Measurements from ENCODE around the gene CTRL.
A peak's percentile ranks its signal among the peaks of the same experiment; 100 is the strongest.

Gene CTRL

DNA sequence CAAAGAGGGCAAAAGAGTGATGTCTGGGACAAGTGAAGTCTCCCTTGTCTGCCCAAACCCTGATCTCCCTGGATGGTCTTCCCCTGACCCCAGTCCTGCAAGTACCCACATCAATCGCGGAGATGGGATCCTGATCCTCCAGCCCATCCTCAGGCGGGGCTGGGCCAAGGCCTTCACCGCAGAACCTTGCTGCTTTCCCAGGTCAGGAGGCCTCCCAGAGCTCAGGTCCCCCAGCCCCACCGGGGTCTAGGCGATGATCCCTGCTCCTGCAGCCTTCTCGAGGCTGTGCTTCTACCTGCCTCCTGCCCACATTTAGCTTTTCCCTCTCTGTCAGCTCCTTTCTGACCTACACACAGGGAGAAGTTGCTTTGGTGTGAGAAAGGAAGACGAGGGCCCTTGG is 30.5 kb upstream of the CTRL start:
- no peak for DNase-seq

DNA sequence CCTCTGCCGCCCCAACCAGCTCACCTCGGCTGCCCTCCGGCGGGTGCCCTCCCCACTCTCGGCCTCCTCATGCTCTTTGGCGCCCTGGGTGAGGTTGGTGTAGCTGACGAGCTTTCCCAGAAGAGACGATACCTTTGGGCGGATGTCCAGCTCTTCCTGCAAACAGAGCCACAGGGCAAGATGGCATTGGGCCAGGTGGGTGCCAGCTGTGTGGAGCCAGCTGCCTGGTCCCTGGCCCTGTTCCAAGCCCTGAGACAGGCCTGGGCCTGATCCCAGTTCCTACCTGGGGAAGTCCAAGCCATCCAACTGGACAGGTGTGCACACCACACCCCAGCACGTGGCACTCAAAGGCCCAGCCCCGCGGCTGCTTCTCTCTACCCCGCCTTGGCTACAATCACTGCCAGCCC is 29.9 kb upstream of the CTRL start:
- DNase-seq: no peak

DNA sequence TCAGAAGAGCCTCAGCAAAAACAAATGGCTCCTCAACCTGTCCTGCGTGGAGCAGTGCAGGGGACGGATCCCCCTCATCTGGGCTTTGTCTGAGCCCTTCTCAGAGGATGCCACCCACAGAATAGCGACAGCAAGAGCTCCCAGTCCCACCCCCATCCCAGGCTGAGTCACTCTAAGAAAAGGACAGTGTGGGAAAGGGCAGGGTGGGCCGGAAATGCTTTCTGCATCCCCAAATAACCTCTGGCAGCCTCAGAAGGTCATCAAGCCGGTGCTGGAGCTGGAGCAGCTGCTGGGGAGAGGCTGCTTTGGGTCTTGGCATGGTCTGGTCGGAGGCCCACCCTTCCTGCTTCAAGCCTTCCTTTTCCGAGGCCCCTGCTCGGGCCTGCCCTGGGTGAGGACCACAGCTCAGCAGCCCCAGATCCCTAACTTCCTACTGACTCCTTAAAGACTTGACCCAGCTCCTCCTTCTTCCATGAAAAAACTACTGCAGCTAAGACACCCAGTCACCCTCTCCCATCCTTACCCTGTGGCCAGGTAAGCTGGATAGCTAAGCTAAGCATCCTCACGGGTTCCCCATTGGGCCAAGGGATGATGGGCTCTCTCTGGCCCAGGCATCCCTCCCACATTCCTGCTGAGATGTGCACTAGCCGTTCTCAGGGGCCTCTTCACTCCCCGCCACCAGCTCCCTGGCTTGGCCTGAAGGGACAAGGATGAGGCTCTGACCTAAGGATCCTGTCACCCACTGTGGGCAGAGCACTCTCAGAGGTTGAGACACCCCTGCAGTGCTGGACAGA is 28.1 kb upstream of the CTRL start:
- no peak for DNase-seq

DNA sequence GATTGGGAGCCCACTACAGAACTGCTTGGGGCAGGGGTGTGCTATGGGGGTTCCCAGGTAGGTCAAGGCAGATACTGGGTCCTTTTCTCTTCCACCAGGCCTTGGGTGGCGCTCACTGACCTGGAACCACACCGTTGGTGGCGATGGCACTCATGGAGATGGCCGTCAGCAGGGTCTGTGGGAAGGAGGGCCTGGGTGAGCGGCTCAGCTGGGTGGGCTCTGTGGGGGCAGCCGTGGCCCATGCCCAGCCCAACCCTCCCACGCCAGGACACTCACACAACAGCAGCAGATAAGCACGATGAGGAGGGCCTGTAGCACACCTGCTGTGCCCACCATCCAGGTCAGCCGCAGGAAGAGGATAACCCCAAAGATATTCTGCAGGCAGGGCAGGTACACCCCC is 26.0 kb upstream of the CTRL start:
- no peak for DNase-seq

DNA sequence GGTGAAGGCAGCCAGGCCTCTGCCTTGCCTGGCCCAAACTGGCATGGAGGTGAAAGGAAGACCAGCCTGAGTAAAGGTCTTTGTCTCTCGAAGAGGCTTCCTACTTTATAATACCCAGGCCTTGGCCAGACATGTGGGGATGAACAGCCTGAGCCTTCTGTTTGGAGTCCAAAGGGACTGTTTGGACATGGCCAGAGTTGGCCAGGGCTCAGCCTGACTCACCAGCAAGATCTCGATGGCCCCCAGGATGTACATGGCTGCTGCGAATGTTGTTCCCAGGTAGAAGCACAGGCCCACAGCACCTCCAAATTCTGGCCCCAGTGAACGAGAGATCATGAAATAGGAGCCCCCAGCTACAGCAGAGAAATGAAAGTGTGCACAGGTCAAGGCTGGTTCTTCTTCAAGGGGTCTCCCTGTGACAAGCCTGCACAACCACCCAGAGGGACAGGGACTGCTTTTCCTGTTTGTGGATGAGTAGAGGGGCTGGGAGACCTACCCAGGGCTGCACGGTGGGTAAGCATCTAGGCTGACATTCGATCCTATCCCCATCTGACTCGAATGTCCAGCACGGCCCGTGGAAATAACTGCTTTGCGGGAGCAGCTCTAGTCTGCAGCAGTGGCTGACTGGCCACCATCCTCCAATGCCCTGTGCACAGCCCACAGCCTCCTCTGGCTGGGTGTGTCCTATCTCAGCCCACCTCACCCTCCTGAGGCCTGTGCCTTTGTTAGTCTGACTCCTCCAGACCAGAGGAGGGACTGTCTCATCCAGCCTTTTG is 22.9 kb upstream of the CTRL start:
- DNase-seq: no peak

DNA sequence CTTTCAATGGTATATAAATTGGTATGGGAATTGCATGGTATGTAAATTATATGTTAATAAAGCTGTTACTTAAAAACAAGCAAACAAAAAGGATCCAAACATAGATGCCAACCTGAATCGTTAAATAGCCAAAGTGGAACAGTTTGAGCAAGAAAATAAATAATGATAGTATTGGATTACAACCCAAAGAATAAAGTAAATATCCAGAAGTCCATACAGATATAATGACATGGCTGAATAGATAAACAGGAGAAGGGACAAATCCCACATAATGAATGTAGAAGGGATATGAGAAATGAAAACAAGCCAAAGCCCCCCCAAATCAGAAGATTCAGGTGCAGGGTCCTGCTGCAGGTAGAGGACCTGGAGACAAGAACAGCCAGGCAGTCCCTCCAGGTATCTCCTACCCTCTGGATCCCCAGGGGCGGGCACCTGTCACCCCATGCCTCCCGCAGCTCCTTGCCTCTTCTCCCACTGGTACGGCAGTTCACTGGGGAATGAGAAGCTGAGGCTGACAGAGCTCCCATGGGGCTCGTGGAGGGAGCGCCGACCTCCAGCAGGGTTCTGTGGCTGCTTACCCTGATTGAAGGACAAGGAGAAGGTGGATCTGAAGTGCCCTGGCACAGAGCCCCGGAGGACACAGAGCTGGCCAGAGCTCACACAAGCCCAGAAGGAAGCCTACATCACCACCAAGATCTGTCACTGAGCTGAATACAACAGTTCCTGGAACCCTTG is 22.1 kb upstream of the CTRL start:
- DNase-seq: no peak

DNA sequence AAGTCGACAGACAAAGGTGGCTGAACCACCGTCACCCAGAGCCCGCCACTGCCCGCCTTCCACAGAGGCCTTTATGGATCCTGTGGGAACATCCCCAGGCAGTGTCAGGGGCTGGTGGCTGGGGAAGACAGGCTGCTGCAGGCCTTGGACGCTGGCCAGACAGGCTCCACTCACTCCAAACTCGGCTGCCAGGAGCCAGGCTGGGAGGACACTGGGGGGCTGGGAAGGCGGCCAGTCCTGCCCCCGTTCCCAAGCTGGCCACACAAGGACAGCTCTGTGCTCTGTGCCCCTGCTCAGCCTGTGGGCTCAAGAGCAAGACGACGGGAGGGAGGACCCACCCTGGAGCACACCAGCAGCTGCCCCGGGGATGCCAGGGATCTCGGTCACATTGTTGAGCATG is 19.8 kb upstream of the CTRL start:
- DNase-seq: no peak

DNA sequence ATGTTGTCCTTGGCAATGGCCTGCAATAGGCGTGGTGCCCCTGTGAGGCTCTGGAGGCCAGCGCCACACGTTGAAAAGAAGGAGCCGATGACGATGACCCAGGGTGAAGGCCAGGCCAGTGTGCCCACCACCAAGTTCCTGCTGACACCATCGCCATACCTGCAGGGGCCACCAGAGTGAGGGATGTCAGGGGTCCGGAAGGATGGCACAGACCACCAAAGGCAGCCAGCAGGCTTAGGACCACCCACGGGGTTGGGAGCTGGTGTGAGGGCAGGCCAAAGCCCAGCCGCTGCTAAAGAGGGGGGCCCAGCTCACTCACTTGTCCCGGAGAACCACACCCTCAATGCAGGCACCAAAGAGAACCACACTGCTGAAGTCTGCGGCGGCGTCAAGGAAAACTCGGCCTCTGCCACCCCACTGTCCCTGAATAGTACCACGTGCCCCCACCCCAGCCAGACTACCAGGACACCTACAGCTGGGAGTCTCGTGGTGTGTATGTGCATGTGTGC is 18.7 kb upstream of the CTRL start:
- no peak for DNase-seq

DNA sequence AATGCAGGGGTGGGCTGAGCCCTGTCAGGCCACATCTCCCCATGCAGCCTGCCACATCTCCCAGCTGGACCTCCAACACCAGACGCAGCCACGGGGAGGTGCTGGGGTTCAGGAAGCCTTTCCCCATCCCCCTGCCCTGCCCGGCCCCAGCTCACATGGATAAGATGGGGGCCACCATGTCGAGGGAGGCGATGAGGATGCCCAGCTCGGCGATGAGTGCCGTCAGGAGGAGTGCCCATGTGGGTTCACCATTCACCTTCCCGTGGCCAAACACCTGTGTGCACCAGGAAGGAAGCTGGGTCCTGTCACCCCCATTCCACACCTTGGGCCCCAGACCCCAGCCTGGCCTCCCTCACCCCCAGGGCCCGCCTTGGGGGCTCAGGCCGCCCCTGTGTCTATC is 18.0 kb upstream of the CTRL start:
- no peak for DNase-seq

DNA sequence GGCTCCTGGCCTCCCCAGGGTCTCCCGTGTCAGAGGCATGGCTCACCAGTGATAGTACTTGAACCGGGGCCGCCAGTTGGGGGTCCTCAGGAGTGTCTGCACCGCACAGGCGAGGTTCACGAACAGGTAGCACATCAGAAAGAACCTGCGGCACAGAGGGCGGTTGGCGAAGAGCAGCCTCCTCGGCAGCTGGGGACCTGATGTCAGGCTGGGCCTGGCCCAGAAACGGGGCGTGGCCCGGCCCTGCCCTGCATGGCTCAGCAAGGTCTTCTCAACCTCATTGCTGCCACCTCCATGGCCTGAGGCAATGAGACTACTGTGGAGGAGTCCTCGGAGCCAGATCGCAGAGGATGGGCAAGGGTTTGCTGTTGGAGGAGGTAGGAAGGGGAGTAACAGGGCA is 16.4 kb upstream of the CTRL start:
- no peak for DNase-seq

DNA sequence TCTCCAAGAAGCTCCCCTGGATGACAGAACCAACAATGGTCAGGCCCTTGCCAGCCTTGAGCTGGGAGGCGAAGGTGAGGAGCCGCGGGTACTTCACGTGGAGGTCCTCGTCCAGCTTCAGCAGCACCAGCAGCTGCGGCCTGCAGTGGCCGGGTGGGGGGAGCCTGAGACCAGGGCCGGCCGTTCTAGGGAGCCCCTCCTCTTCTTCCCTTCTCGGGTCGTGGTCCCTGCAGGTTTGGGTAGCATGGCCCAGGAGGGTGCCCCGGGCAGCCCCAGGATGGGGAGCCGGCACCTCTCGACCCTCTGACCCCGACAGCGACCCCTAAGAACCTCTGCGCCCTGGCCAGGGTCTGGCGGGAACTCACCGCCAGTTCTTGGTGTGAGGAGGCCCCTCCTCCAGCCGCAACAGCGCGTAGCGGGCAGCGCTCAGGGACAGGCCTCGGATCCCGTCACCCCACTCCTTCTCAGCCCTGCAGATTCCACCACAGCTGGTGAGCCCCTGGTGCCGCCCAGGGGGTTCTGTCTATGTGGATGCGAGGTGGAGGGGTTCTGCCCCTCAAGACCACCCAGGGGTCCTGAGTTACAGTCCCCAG is 15.4 kb upstream of the CTRL start:
- DNase-seq: no peak

DNA sequence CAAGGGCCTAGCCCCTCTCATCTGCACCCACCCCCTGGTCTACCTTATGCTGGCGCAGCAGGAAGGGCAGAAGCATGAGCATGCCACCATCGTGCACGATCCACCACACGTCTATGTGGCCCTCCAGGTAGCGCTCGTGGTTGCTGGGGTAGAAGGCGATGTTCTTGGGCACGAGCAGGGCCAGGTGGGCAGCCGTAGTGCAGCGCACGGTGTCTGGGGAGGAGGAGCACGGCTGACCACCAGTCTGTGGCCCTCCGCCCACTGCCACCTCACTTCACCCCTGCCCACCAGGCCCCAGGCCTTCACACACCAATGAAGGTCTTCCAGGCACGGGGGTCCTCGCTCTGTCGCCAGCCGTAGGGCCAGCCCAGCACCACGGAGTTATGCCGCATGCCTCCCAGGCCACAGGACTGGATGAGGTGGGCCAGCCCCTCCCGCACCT is 14.5 kb upstream of the CTRL start:
- DNase-seq: no peak

DNA sequence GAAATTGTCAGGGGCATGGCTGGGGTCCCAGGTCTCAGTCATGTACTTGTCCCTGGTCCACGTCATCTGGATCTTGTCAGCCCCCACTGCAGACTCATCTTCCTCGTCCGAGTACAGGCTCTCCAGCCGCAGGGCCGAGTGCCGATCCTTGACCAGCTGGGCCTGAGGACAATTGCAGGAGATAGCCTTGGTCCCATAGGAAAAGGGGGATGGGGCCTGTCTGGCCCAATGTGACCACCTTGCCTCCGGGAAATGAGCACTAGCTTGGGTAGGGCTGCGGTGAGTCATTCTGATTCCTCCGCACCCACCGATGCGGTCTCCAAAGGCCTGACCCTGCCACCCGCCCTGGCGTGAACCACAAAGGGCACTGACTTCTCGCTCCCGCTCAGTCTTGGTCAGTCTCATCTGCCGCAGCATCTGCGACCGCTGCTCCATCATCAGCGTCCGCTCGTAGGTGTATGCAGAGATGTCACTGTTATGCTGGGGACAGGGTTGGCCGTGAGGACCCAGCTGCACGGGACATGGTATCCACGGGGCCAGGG is 13.8 kb upstream of the CTRL start:
- no peak for DNase-seq

DNA sequence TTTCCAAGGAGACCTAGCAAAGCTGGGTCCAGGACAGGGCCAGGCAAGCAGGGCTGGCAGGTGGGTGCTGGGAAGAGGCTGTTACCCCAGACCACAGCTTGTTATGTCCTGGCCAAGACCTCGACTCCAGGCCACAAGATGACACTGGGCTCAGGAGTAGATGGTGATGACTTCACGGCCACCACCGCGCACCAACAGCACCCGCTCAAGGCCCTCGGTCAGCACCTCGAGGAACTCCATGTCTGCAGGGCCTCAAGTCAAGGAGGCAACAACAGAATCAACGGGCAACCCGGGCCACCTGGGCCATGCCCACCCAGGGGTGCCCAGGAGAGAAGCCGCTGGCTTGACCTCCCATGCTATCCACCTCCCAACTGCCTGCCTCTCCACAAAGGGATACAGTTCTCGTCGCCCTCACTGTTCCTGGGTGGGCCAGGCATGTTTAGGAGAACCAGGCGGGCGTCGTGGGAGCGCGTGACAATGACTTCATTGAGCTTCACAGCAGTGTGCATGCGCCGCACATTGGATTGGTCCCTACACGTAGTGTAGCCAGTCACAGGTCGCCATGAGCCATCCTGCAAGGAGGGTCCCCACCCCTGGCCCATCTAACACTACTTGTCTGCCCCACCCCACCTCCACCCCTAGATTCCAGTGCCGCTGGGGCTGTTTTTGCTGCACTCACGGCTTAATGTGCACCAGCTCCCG is 13.2 kb upstream of the CTRL start:
- no peak for DNase-seq

DNA sequence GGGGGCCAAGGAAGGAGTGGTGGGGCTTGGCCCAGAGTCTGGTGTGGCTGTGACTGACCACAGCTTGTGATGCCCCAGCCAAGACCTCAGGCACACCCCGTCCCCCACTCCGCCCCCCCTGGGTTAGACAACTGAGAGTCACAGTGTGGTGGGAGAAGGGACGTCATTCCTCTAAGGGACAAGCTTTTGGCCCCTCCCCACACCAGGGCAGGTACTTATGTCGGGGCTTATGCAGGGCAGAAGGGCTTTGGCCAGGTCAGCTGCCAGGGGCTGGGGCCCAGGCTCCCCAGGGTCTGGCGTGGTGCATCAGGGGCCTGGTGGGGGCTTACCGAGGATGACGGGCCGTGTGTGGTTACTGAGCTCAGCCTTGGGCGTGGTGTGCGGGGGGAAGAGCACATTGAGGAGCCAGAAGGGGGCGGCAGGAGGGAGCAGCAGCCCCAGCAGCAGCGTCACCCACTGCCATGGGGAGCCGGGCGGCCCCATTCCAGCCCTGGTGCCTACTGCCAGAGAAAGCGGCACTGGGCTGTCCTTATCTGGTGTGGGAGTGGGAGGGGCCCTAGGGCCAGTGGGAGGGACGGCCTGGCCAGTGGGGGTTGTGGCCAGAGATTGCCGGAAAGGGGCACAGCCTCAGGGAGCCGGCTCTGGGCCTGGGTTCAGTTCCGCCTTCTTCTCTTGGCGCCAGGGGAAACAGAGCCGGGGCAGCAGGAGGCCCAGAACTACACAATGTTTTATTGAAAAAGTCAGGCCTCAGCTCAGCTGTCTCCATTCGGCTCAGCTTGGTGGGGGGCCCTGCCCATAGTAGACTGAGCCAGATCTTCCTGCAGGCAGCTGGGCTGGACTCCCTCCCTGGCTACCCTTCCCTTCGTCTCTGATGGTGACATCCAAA is 12.2 kb upstream of the CTRL start, which contains the start of gene LCAT:
Gene LCAT, minus strand, starts transcription at position 502 of the 886 bp plus-strand sequence. Its CDS starts 19 bp downstream, at position 483.
- DNase-seq: no peak

DNA sequence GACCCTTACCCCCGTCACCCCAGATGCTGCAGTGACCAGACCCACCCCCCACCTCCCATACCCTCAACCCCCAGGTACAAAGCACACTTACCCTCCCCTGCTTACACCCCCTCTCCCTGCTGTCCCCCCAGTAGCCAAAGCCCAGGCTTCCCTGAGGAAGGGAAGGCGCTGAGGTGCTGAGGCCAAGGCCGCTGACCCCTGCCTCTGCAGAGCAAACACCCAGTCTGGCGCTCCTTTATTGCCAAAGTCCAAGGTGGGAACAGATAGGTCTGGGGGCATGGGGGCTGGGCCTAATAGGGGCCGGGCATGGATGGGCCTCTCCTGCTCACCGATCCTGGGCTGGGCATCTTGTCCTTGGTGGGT is 11.6 kb upstream of the CTRL start:
- no peak for DNase-seq

DNA sequence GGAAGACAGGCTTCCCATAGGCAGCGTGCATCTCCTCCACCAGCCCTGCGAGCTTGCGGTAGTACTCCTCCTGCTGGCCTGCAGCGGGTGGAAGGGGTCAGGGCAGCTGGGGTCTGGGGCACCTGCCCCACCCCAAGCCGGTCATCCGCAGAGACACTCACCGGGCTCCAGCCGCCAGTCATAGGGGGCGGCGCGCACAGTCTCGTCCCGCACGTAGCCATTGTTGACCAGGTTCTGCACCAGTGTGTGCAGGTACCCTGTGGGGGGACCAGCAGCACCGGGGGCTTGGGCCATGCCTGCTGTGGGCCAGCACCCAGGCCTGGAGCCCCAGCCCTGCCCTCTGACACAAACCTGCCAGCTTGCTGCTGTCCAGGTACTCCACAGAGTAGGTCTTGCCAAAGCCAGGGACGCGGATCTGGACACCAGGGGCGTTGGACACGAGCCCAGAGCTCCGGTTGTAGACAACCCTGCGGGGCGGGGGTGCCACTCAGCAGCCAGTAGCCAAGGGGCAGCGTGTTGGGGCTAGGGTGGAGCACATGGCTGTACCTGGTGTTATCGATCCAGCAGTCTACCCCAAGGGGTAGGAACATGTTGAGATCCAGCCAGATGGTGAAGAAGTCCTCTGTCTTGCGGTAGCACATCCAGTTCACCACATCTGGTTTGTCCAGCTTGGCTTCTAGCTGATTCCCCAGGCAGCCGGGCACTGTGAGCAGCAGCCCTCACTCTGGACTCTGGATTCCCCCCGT is 11.0 kb upstream of the CTRL start:
- DNase-seq: no peak

DNA sequence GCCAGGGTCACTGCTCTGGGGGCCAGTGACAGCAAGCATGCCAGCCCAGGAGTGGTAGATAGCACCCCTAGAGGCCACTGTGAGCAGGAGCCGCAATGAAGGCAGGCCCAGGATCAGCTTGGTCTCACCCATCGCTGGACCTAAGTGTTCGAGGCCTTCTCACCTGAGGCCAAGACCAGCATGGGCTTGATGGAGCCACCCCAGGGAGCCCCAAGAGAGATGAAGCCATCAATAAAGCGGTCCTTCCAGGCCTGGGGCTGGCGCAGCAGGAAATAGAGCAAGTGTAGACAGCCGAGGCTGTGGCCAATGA is 10.5 kb upstream of the CTRL start:
- DNase-seq: no peak

DNA sequence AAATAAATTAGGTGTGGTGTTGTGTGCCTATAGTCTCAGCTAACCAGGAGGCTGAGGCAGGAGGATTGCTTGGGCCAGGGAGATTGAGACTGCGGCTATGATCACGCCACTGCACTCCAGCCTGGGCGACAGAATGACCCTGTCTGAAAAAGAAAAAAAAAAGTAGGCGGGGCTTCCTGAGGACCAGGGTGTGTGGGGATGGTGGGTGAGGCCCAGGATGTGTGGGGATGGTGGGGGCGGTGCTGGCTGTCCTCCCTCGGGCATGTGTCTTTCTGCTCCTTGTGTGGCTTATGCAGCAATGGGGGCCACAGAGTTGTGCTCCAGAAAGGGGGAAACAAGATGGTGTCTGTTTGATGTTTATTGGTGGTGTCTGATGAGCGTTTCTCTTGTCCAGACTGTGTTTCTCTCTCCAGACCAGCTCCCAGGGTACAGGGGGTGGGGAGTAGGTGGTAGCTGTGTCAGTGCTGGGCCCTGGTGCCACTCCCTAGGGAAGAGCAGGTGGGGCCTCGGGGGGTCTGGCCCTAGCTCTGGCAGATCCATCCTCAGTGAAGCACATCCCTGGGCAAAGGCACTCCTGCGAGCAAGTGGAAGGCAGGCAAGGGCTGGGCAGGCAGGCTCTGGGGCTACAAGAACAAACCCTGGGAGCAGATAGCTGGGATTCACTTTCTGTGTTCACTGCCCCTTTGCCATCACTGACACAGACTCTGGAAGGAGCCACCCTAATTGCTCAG is 10.0 kb upstream of the CTRL start:
- DNase-seq: peak; percentile 76
